HepG2 (cell line): ENCODE results near the gene ADGRL1. TPM values are rescaled to one million over a fixed set of nuclear protein-coding genes. Genes with fewer than 3 reads are reported as not detected.
"Not testable (repeated sequence)": the region's sequence is repeated elsewhere in the genome, so short reads cannot be mapped to it uniquely, and the experiment has no call there.

Source experiments
- ATAC-seq: fragments of 200-7000 bp; cut with Tn5 transposase; 3 replicates; pipeline ENCODE4 v1.9.1; 2020; ENCODE audit warnings: mild to moderate bottlenecking, moderate library complexity
- BruUV-seq: library from RNA; stranded (reverse); fragments of 400-500 nt; replicated peaks from 2 replicates; lab custom pipeline; 2021; lab: Mats Ljungman, UMichigan
- CTCF ChIA-PET: fragments of 300-600 bp; formaldehyde crosslinking; extraction: SDS; loops from one replicate; lab custom pipeline; 2021; ENCODE audit warnings: low total read pairs, inconsistent platforms, low intra/inter-chr PET ratio; lab: Yijun Ruan, JAX
- POLR2A ChIA-PET: fragments of 350-600 bp; sonication (Branson Sonifier 250); formaldehyde crosslinking; loops from one replicate; lab custom pipeline; 2020; ENCODE audit warnings: antibody characterized with exemption, inconsistent platforms; lab: Yijun Ruan, JAX
- DNase-seq: peaks from one replicate; pipeline ENCODE4 v3.0.0-alpha.2; 2015; ENCODE audit warnings: low spot score
- FAIRE-seq: peaks from 3 replicates; lab custom pipeline; 2011; peaks lifted over from hg19 to GRCh38; lab: Jason Lieb, UNC
- H2AFZ ChIP-seq: one replicate; pipeline ENCODE4 v1.6.1; 2011; ENCODE audit warnings: low read length, inconsistent platforms
- H3K27ac ChIP-seq: fragments of 300-600 bp; 3 replicates; pipeline ENCODE4 v1.8.0; 2011; ENCODE audit warnings: mixed run types, mild to moderate bottlenecking, mixed read lengths, low read length, inconsistent platforms; ENCODE audit not compliant: insufficient read depth; ENCODE audit errors: extremely low read length
- H3K27me3 ChIP-seq, 2 experiments: fragments of 200-600 bp in 1 of 2; 2 replicates in 1 of 2; 3 replicates in 1 of 2; pipeline versions ENCODE4 v1.6.0 to v1.8.0; 2011; ENCODE audit warnings: low read length in 2 of 2, mild to moderate bottlenecking in 2 of 2, moderate library complexity in 2 of 2, inconsistent platforms in 1 of 2; ENCODE audit not compliant: insufficient read depth in 2 of 2, control insufficient read depth in 1 of 2
- H3K36me3 ChIP-seq, 2 experiments: fragments of 200-600 bp in 1 of 2; replicated peaks in 1 of 2; 2 replicates in 1 of 2; 3 replicates in 1 of 2; pipeline versions ENCODE4 v1.5.1 to v1.8.0; 2011; ENCODE audit warnings: low read length in 2 of 2, inconsistent platforms in 1 of 2; ENCODE audit not compliant: insufficient read depth in 2 of 2, control insufficient read depth in 1 of 2
- H3K4me1 ChIP-seq: 2 replicates; pipeline ENCODE4 v1.5.1; 2012; ENCODE audit warnings: low read length, inconsistent platforms; ENCODE audit not compliant: insufficient read depth
- H3K4me2 ChIP-seq: 2 replicates; pipeline ENCODE4 v1.6.0; 2011; ENCODE audit warnings: low read depth, low read length, inconsistent platforms
- H3K4me3 ChIP-seq, 3 experiments: fragments of 200-600 bp in 1 of 3; sonication (generic), shearing (Covaris generic) in 1 of 3; replicated peaks in 1 of 3; 2 replicates each; pipeline ENCODE4 v1.5.1; 2011 to 2016; ENCODE audit warnings: low read length in 3 of 3, inconsistent platforms in 2 of 3, low read depth in 2 of 3, mild to moderate bottlenecking in 2 of 3, control low read depth in 1 of 3, mixed read lengths in 1 of 3; ENCODE audit not compliant: insufficient read depth in 1 of 3
- H3K79me2 ChIP-seq: one replicate; pipeline ENCODE4 v1.6.1; 2011; ENCODE audit warnings: low read length, inconsistent platforms; ENCODE audit not compliant: insufficient read depth
- H3K9ac ChIP-seq: 2 replicates; pipeline ENCODE4 v1.6.0; 2011; ENCODE audit warnings: mild to moderate bottlenecking, low read depth, low read length, inconsistent platforms; ENCODE audit not compliant: insufficient read depth
- H3K9me3 ChIP-seq: 2 replicates; pipeline ENCODE4 v1.5.1; 2012; ENCODE audit warnings: mild to moderate bottlenecking, low read length
- H4K20me1 ChIP-seq: 2 replicates; pipeline ENCODE4 v1.6.0; 2011; ENCODE audit warnings: inconsistent platforms, mild to moderate bottlenecking, low read length, moderate library complexity; ENCODE audit not compliant: insufficient read depth
- HNF4A ChIP-seq: sonication (generic); formaldehyde crosslinking; IDR thresholded peaks from 2 replicates; pipeline ENCODE4 v1.4.0; 2020; ENCODE audit warnings: missing genetic modification reagents
- NR2F1 ChIP-seq, 2 experiments: fragments of 450-650 bp in 1 of 2; formaldehyde crosslinking in 1 of 2; IDR thresholded peaks; 2 replicates each; pipeline versions ENCODE4 v1.5.0 to v1.6.1; 2016 to 2020; ENCODE audit warnings: mild to moderate bottlenecking in 1 of 2, missing compliant biosample characterization in 1 of 2, missing genetic modification reagents in 1 of 2, moderate library complexity in 1 of 2
- NR2F2 ChIP-seq: IDR thresholded peaks from 2 replicates; pipeline ENCODE4 v1.6.1; 2012; ENCODE audit warnings: low read depth, inconsistent platforms, borderline replicate concordance
- NR2F6 ChIP-seq, 2 experiments: IDR thresholded peaks; 2 replicates each; pipeline ENCODE4 v1.6.1; 2016; ENCODE audit warnings: antibody characterized with exemption in 1 of 2, mild to moderate bottlenecking in 1 of 2
- SAP130 ChIP-seq: IDR thresholded peaks from 2 replicates; pipeline ENCODE4 v1.6.1; 2016; ENCODE audit warnings: low read depth
- SOX13 ChIP-seq, 3 experiments: fragments of 450-650 bp in 1 of 3; sonication (generic) in 1 of 3; formaldehyde crosslinking in 1 of 3; IDR thresholded peaks in 2 of 3; conservative IDR thresholded peaks in 1 of 3; 2 replicates each; pipeline versions ENCODE4 v1.5.0 to v1.6.1; 2016 to 2020; ENCODE audit warnings: antibody characterized with exemption in 1 of 3, mild to moderate bottlenecking in 1 of 3, missing compliant biosample characterization in 1 of 3, missing genetic modification reagents in 1 of 3, moderate library complexity in 1 of 3
- ZMYM3 ChIP-seq: sonication (generic); formaldehyde crosslinking; IDR thresholded peaks from 2 replicates; pipeline ENCODE4 v1.5.1; 2020; ENCODE audit warnings: mild to moderate bottlenecking, missing genetic modification reagents
- ZNF331 ChIP-seq: sonication (generic); formaldehyde crosslinking; IDR thresholded peaks from 2 replicates; pipeline ENCODE4 v1.4.0; 2020; ENCODE audit warnings: missing genetic modification reagents
- WGBS: methylation state at CpG from one replicate; pipeline ENCODE4 v1.1.6; 2017; ENCODE audit warnings: low lambda C conversion rate; 5-methylcytosine and 5-hydroxymethylcytosine counted together
- in situ Hi-C: cut with HindIII; loops from 2 replicates; pipeline ENCODE4 v1.10.0; 2017; ENCODE audit warnings: low pct_unique_long_range_greater_than_20kb; ENCODE audit not compliant: extremely low pct_ligation_motif_present
- intact Hi-C: fragments of 100-400 bp; cut with micrococcal nuclease; formaldehyde crosslinking; loops from one replicate; pipeline ENCODE4 v1.10.0; 2022; ENCODE audit not compliant: unreplicated experiment
- polyA plus RNA-seq, 8 experiments: library from polyadenylated mRNA; depleted of rRNA in 3 of 8; stranded (reverse) in 7 of 8; unstranded in 1 of 8; fragments of >200 nt; fragmentation: Illumina TruSeq in 4 of 8; extraction: Trizol in 4 of 8; gene quantifications; 2 replicates each; pipeline versions ENCODE4 v1.2.1 to v1.2.3, GENCODE V29; 2011 to 2016; ENCODE audit warnings: low read depth in 4 of 8, missing spikeins in 1 of 8, mixed read lengths in 1 of 8; ENCODE audit not compliant: insufficient read depth in 1 of 8
- total RNA-seq, 5 experiments: library from RNA; depleted of rRNA; stranded (reverse); fragments of >200 nt; fragmentation: Illumina TruSeq; extraction: Trizol; gene quantifications; 2 replicates each; pipeline ENCODE4 v1.2.3, GENCODE V29; 2016; ENCODE audit warnings: low read depth in 1 of 5
- TF ChIP-seq, protein P1 (sequence below): sonication (generic); formaldehyde crosslinking; IDR thresholded peaks from 2 replicates; pipeline ENCODE4 v1.5.1; 2020; ENCODE audit warnings: mild to moderate bottlenecking, moderate library complexity, missing genetic modification reagents
- TF ChIP-seq, protein P2 (sequence below): sonication (generic); formaldehyde crosslinking; IDR thresholded peaks from 2 replicates; pipeline ENCODE4 v1.4.0; 2020; ENCODE audit warnings: mild to moderate bottlenecking, missing genetic modification reagents
- TF ChIP-seq, protein P3 (sequence below): sonication (generic); formaldehyde crosslinking; conservative IDR thresholded peaks from 2 replicates; pipeline ENCODE4 v1.4.0; 2020; ENCODE audit warnings: mild to moderate bottlenecking, missing genetic modification reagents, moderate library complexity
- TF ChIP-seq, protein P4 (sequence below): sonication (generic); formaldehyde crosslinking; IDR thresholded peaks from 2 replicates; pipeline ENCODE4 v1.4.0; 2020; ENCODE audit warnings: missing genetic modification reagents, borderline replicate concordance

The ADGRL1 gene
- total and polyA plus RNA-seq, 2 of the 13 experiments (the other 11 are each of a cell fraction or from before 2014, with no cell fraction given): 0.49 to 1.7 TPM

DNA sequence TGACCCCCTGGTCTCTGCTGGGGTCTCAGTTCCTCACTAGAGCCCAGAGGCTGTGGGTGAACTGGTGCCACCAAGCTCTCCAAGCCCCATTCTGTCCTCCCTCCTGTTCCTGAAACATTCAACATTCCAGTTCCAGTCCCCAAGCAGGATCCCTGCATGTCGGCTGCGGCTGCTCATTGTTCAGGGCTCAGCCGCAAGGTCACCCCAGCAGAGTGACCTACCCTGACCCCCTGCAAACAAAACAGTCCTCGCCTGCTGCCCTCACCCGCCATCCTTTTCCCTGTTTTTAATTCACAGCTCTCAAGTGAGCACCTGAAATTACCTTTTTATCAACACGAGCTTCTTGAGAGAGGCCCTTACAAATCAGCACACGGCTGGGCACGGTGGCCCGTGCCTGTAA is 19.3 kb downstream of the ADGRL1 start:
- H3K27ac ChIP-seq; DNase-seq; CTCF ChIA-PET; H3K4me1 ChIP-seq; BruUV-seq; H3K36me3 ChIP-seq; H3K4me2 ChIP-seq; H3K9ac ChIP-seq; H3K4me3 ChIP-seq; in situ Hi-C loops; H3K27me3 ChIP-seq; POLR2A ChIA-PET; H3K9me3 ChIP-seq; H4K20me1 ChIP-seq; intact Hi-C loops; H3K79me2 ChIP-seq; H2AFZ ChIP-seq; TF ChIP-seq SOX13 (IDR thresholded peaks at IDR 0.05): not testable (repeated sequence)
- FAIRE-seq (peak; percentile 8), ATAC-seq (peak; percentile 64)
- 8% methylated on average over 9 of the region's 9 CpGs for WGBS
- TF ChIP-seq NR2F1 (CRISPR knock-in tag; IDR thresholded peaks at IDR 0.05) (peak; percentile 19 to 54; a peak in 2 of 4 replicates), NR2F6 (IDR thresholded peaks at IDR 0.05) (0 out of 2 replicates have a peak, but pooled peaks have one; percentile 33), NR2F6 (CRISPR knock-in tag; IDR thresholded peaks at IDR 0.05) (peak; percentile 72; the same call in 1 of the 2 replicates), SOX13 (CRISPR knock-in tag; conservative IDR thresholded peaks at IDR 0.05 in 1 of 2, IDR thresholded peaks at IDR 0.05 in 1 of 2) (peak in 1 of 2 experiments; percentile 42; a peak in 1 of 4 replicates), SAP130 (0 out of 2 replicates have a peak, but pooled peaks have one; percentile 23), HNF4A (0 out of 2 replicates have a peak, but pooled peaks have one; percentile 15), ZNF331 (peak; percentile 24; the same call in 1 of the 2 replicates), NR2F2 (0 out of 2 replicates have a peak, but pooled peaks have one; percentile 22), ZMYM3 (peak; percentile 28; the same call in 1 of the 2 replicates)
- TF ChIP-seq, protein P1, sequence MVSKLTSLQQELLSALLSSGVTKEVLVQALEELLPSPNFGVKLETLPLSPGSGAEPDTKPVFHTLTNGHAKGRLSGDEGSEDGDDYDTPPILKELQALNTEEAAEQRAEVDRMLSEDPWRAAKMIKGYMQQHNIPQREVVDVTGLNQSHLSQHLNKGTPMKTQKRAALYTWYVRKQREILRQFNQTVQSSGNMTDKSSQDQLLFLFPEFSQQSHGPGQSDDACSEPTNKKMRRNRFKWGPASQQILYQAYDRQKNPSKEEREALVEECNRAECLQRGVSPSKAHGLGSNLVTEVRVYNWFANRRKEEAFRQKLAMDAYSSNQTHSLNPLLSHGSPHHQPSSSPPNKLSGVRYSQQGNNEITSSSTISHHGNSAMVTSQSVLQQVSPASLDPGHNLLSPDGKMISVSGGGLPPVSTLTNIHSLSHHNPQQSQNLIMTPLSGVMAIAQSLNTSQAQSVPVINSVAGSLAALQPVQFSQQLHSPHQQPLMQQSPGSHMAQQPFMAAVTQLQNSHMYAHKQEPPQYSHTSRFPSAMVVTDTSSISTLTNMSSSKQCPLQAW (CRISPR knock-in tag): 0 out of 2 replicates have a peak, but pooled peaks have one; percentile 27
- TF ChIP-seq, protein P2, sequence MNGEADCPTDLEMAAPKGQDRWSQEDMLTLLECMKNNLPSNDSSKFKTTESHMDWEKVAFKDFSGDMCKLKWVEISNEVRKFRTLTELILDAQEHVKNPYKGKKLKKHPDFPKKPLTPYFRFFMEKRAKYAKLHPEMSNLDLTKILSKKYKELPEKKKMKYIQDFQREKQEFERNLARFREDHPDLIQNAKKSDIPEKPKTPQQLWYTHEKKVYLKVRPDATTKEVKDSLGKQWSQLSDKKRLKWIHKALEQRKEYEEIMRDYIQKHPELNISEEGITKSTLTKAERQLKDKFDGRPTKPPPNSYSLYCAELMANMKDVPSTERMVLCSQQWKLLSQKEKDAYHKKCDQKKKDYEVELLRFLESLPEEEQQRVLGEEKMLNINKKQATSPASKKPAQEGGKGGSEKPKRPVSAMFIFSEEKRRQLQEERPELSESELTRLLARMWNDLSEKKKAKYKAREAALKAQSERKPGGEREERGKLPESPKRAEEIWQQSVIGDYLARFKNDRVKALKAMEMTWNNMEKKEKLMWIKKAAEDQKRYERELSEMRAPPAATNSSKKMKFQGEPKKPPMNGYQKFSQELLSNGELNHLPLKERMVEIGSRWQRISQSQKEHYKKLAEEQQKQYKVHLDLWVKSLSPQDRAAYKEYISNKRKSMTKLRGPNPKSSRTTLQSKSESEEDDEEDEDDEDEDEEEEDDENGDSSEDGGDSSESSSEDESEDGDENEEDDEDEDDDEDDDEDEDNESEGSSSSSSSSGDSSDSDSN (CRISPR knock-in tag): 0 out of 2 replicates have a peak, but pooled peaks have one; percentile 25
- TF ChIP-seq, protein P3, sequence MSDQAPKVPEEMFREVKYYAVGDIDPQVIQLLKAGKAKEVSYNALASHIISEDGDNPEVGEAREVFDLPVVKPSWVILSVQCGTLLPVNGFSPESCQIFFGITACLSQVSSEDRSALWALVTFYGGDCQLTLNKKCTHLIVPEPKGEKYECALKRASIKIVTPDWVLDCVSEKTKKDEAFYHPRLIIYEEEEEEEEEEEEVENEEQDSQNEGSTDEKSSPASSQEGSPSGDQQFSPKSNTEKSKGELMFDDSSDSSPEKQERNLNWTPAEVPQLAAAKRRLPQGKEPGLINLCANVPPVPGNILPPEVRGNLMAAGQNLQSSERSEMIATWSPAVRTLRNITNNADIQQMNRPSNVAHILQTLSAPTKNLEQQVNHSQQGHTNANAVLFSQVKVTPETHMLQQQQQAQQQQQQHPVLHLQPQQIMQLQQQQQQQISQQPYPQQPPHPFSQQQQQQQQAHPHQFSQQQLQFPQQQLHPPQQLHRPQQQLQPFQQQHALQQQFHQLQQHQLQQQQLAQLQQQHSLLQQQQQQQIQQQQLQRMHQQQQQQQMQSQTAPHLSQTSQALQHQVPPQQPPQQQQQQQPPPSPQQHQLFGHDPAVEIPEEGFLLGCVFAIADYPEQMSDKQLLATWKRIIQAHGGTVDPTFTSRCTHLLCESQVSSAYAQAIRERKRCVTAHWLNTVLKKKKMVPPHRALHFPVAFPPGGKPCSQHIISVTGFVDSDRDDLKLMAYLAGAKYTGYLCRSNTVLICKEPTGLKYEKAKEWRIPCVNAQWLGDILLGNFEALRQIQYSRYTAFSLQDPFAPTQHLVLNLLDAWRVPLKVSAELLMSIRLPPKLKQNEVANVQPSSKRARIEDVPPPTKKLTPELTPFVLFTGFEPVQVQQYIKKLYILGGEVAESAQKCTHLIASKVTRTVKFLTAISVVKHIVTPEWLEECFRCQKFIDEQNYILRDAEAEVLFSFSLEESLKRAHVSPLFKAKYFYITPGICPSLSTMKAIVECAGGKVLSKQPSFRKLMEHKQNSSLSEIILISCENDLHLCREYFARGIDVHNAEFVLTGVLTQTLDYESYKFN (CRISPR knock-in tag): 0 out of 2 replicates have a peak, but pooled peaks have one; percentile 13
- TF ChIP-seq, protein P4, sequence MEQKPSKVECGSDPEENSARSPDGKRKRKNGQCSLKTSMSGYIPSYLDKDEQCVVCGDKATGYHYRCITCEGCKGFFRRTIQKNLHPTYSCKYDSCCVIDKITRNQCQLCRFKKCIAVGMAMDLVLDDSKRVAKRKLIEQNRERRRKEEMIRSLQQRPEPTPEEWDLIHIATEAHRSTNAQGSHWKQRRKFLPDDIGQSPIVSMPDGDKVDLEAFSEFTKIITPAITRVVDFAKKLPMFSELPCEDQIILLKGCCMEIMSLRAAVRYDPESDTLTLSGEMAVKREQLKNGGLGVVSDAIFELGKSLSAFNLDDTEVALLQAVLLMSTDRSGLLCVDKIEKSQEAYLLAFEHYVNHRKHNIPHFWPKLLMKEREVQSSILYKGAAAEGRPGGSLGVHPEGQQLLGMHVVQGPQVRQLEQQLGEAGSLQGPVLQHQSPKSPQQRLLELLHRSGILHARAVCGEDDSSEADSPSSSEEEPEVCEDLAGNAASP (CRISPR knock-in tag): peak; percentile 81; the same call in 1 of the 2 replicates
